ENCODE data around the gene COL5A1. TPM values are rescaled to one million over a fixed set of nuclear protein-coding genes. Genes with fewer than 3 reads are reported as not detected.

Gene COL5A1
- total RNA-seq, 1 experiment from 2014 or later: 9.5 TPM

DNA sequence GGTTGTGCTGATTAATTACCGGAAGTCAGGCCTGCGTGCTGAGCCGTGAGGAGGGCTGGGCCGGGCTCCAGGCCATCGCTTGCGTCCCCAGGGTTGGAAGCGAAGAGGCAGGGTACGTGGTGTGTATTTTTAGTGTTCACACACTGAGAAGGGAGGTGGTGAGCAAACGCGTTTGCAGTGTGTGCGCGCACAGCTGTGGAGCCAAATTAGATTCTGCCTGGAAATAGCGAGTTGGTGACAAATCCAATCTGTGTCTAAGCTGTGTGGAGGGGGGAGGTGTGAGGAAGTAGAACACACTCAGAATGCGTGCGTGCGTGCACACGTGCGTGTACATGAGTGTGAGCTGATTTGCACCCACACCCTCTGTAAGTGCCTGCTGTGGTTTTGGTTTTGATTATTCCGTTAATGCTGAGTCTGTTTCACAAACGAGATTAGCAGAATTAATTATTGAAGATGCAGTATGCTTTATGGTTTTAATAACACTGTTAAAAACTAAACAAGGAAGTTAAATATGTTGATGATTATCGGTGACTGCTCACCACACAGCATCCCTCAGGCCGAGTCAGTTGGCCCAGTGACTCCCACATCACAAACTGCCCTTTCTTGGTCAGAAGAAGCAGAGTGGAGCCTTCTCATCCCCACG, 127.2 kb downstream of the COL5A1 start:
- no peak overlapping the region for H3K27ac Mint-ChIP-seq
- no peaks in the 10 kb centered on the region for H3K9me3 ChIP-seq (ENCODE audit: control insufficient read depth, low read depth, low read length)
- H3K27me3 ChIP-seq (ENCODE audit: insufficient read depth, low read length): no peaks in the 10 kb centered on the region
- H2AFZ ChIP-seq (ENCODE audit: low read length): no peak overlapping the region
- no peaks in the 10 kb centered on the region for H4K20me1 ChIP-seq (ENCODE audit: control insufficient read depth, insufficient read depth, insufficient read length)
- H4K91ac ChIP-seq (ENCODE audit: insufficient read length, low read depth, low read length): no peak overlapping the region
- H3K23ac ChIP-seq (ENCODE audit: insufficient read length, low read depth, low read length): no peak overlapping the region
- no peaks in the 10 kb centered on the region for H3K9me3 Mint-ChIP-seq
- no peak overlapping the region for H3K56ac ChIP-seq (ENCODE audit: insufficient read length, low read depth, low read length)
- H3K27me3 Mint-ChIP-seq (ENCODE audit: low read depth): no peaks in the 10 kb centered on the region
- H3K18ac ChIP-seq (ENCODE audit: insufficient read length, low read depth, low read length): no peak overlapping the region
- no peak overlapping the region for H3K27ac ChIP-seq (ENCODE audit: insufficient read length, low read depth, low read length)
- no peak overlapping the region for H2BK120ac ChIP-seq (ENCODE audit: low read depth, low read length, poor library complexity, severe bottlenecking)
- no peak overlapping the region for H2BK12ac ChIP-seq (ENCODE audit: insufficient read length, low read depth, low read length)
- H3K4me1 ChIP-seq (ENCODE audit: insufficient read depth, low read length): no peaks in the 10 kb centered on the region
- no peak overlapping the region for H3K14ac ChIP-seq (ENCODE audit: insufficient read depth, low read length)
- H3K4me1 Mint-ChIP-seq: peaks cover 4% of the 10 kb centered on the region in 2 experiments; a peak in 2 of 4 replicates
- H2BK5ac ChIP-seq (ENCODE audit: insufficient read length, low read length): no peak overlapping the region
- H3K79me1 ChIP-seq (ENCODE audit: insufficient read depth, low read depth, low read length, poor library complexity, severe bottlenecking): no peaks in the 10 kb centered on the region
- H2AK5ac ChIP-seq (ENCODE audit: insufficient read length, low read length): no peak overlapping the region
- H2BK20ac ChIP-seq (ENCODE audit: low read depth, low read length, poor library complexity, severe bottlenecking): no peak overlapping the region
- H4K5ac ChIP-seq (ENCODE audit: insufficient read length, low read depth, low read length): no peak overlapping the region
- no peaks in the 10 kb centered on the region for H3K23me2 ChIP-seq (ENCODE audit: insufficient read length, low read depth, low read length, poor library complexity, severe bottlenecking)
- WGBS (ENCODE audit: extremely low coverage, insufficient read length, low lambda C conversion rate): no CpG with 5 or more reads among the region's 23 CpGs
- no peak overlapping the region for H3K4ac ChIP-seq (ENCODE audit: low read depth, low read length)
- no peaks in the 10 kb centered on the region for H3K79me2 ChIP-seq (ENCODE audit: insufficient read depth, low read length)
- no peak for TF ChIP-seq CTCF (conservative IDR thresholded peaks at IDR 0.05)
- H4K8ac ChIP-seq (replicated peaks; ENCODE audit: insufficient read length, low read depth, low read length): no peak overlapping the region
- no peak overlapping the region for H3T11ph ChIP-seq (ENCODE audit: low read length)
- no peaks in the 10 kb centered on the region for H3K36me3 Mint-ChIP-seq (ENCODE audit: insufficient read depth in 1 of 3, low read depth in 3 of 3)
- H2BK15ac ChIP-seq (ENCODE audit: low read depth, low read length): no peak overlapping the region
- DNase-seq: no peak
- H3K4me3 Mint-ChIP-seq: no peak overlapping the region
- no peak overlapping the region for H3K4me2 ChIP-seq (ENCODE audit: insufficient read depth, insufficient read length, low read length)
- H3K9ac ChIP-seq (ENCODE audit: extremely low read depth, insufficient read length, low read length): no peak overlapping the region
